HEK293 (cell line): ENCODE results near the gene CITED1.

Experiments used
- TRIM28 ChIP-seq: IDR thresholded peaks from 2 replicates; pipeline ENCODE4 v1.6.1; 2011; ENCODE audit warnings: low read length, control low read depth, borderline replicate concordance
- ZNF362 ChIP-seq: fragments of 450-650 bp; formaldehyde crosslinking; IDR thresholded peaks from 2 replicates; pipeline ENCODE4 v1.5.1; 2016; ENCODE audit warnings: missing biosample characterization, missing genetic modification characterization
- TF ChIP-seq, protein P1 (sequence below): fragments of 450-650 bp; formaldehyde crosslinking; IDR thresholded peaks from 2 replicates; pipeline ENCODE4 v1.5.1; 2016; ENCODE audit warnings: missing biosample characterization, missing genetic modification characterization

- no peak for TF ChIP-seq ZNF362 (tag by site-specific recombination)
- TF ChIP-seq, protein P1, sequence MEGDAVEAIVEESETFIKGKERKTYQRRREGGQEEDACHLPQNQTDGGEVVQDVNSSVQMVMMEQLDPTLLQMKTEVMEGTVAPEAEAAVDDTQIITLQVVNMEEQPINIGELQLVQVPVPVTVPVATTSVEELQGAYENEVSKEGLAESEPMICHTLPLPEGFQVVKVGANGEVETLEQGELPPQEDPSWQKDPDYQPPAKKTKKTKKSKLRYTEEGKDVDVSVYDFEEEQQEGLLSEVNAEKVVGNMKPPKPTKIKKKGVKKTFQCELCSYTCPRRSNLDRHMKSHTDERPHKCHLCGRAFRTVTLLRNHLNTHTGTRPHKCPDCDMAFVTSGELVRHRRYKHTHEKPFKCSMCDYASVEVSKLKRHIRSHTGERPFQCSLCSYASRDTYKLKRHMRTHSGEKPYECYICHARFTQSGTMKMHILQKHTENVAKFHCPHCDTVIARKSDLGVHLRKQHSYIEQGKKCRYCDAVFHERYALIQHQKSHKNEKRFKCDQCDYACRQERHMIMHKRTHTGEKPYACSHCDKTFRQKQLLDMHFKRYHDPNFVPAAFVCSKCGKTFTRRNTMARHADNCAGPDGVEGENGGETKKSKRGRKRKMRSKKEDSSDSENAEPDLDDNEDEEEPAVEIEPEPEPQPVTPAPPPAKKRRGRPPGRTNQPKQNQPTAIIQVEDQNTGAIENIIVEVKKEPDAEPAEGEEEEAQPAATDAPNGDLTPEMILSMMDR (tag by site-specific recombination): no peak
- TF ChIP-seq TRIM28: no peak
Measured at GRCh38 chrX:72255864-72256263, 49.9 kb downstream of the CITED1 start.
